ENCODE results near the gene ZNF710.

The ZNF710 gene

DNA sequence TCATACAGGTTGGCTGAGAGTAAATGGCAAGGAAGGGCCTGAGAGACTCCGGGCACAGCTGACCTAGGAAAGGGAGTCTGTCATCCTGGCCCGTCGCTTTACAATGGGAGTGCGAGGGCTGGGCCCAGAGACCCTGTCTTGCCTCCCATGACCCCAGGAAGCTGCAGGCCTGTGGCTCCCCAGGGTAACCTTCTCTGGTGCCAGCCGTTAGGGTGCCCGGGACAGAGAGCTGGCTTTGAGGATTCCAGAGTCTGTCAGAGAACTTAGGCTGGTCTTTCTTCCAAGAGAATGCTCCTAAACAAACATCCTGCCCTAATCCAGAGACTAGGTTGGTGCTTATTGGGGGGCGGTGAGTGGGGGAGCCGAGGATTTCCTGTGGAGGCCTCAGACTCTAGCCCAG is 18.5 kb downstream of the ZNF710 start:
- no peak for DNase-seq (ENCODE audit: low spot score)

DNA sequence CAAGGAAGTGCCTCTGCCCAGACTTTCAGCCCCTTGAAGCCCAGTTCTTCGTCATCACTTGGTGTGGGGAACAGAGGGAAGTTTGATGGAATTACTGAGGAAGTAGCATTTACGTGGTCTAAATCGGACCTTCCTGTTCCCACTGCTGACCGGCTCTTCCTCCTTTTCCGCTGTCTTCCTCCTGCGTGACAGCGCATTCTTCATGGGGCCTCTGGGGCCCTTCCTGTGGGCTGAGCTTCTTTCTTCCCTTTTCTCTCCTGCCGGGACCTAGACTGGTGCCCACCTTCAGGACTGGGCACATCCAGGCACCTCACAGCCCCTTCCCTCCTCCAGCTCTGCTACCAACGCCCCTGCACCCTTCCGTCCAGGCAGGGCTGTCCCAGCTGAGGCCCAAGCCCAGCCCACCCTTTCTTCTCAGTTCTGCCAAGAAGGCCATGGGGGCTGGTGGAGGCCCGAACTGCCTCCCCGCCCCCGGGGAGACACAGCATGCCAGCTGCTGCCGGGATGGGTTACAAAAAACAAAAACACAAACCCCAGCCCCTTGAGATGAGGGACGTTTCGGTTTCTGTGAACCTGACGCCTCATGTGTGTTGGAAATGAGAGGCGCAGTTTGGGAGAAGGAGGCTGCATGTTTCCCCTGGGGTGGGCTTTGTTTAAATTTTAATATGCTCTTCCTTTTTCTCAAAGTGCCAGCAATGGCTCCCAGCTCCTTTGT is 19.1 kb downstream of the ZNF710 start:
- peak; percentile 74 for DNase-seq (ENCODE audit: low spot score)

DNA sequence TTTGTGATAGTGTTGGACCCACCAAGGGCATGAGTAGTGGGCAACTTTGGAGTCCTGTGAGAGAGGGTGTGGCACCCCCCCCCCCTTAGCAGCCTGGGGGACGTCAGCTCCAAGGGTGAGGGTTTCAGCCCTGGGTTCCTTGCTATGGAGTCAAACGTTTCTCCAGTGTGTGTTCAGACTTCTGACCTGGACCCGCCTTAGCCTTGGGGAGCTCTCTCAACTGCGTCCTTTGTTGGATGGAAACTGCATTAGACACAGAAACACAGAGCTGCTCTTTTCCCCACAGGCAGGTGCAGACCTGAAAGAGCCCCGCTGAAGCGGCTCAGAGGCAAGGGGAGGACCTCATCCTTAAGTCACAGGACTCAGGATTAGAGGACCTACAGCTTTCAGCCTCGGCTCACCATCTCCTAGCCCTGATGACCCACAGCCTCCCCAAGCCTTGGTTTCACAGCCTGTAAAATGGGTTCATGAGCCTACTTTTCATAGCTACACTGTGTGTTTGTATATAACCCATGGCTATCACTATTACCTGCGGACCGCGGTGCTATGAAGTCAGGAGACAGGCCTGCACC is 19.9 kb downstream of the ZNF710 start:
- DNase-seq (ENCODE audit: low spot score): no peak

DNA sequence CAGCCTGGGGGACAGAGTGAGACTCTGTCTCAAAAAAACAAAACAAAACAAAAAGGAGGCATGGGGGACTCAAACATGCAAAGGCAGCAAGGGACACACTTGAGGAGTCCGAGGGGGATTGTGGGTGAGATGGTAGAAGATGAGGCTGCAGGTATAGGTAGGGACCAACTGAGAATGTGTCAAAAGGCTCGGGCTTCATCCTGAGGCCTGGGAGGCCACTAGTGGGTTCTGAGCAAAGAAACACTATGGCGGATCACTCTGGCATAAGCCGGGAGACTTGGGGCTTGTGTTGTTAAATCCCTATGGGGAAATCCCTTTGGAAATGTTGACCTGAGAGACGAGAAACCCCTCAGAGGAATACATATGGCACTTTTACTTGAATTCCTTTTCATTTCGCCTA is 21.2 kb downstream of the ZNF710 start:
- DNase-seq (ENCODE audit: low spot score): no peak

DNA sequence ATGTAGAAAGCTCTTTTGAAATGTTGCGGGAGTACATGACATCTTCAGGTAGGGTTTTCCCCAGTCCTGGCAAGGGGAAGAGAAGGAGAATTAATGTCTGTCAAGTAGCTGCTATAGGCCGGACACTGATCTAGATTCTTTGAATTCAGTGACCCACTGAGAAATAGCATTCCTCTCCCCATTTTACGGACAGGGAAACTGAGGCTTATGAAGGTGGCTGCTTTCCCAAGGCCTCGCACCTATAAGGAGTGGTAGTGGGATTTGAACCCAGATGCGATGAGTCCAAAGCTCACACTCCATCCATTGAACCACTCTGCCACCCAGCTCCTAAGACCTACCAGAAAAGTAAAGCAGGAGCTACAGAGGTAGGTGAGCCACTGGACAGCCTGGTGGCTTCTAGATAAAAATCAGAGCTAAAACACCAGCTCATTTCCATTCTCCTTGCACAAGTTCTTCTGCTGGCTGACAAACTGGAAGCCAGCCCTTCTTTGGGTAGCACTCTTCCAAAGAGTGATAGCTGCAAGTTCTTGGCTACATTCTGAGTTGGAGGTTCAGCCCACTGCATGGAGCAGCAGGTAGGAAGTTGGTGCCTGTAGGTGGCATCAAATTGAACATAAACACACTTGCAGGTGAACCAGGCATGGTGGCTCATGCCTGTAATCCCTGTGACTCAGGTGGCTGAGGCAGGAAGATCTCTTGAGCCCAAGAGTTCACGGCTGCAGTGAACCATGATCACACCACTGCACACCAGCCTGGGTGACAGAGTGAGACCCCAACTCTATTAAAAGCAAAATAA is 22.0 kb downstream of the ZNF710 start:
- DNase-seq (ENCODE audit: low spot score): no peak

DNA sequence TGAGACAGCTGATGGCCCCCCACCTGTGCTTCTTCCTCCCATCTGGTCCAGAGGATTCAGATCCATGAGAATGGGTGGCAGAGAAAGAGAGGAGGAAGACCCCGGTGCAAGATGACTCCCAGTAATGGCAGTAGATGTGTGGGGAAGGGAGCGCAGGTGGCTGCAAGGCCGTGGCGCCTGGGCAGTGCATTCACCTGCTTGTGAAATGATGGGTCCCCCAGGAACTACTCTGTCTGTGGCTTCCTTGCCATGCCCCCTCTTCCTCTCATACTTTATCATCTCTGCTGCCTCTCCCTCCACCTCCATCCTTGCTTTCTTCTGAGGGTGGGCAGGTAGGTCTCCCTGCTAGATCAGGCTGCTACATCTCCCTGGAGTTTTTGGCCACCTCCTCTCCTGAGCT is 23.3 kb downstream of the ZNF710 start:
- no peak for DNase-seq (ENCODE audit: low spot score)

DNA sequence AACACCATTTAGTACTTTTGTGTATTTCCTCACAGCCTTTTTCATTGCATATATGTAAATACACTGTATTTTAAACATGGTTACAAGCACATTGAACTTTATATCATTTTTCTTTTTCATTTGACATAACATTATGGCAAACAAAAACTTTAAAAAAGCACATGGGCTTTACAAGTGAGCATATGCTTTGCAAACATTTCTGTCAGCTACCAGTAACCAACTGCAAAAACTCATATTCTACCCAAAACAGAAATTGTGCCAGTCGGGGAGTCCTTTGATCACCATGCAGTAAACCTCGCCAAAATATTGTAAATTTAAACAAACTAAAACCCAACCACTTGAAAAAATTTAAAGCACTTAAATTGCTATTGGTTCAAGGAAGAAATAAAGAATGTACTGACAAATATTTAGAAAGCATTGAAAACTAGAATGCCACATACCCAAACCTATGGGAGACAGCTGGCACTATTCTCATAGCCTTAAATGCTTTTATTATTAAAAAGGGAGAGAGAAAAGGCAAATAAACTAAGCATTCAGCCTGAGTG is 24.4 kb downstream of the ZNF710 start:
- no peak for DNase-seq (ENCODE audit: low spot score)

DNA sequence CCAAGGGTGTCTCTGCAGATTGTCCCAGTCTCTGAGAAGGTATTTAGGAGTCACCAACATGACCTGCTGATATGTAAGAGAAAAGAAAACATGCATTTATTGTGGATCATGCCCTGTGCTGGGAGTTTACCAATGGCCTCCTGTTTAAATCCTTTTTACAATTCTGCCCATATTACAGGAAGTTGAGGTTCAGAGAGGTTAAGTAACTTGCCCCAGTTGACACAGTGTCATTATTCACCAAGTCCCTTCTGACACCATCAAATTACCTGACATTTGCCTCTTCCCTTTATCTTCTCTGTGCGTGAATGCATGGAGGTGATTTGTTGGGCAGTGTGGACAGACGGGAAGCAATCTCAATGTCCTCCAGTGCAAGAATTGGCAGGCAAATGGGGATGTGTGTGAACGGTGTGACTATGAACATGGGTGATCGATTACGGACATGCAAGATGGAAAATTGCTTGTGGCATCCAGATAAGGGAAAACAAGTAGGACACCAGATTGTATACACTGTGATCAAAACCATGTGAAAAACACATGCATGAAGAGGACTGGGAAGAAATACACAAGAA is 27.3 kb downstream of the ZNF710 start:
- no peak for DNase-seq (ENCODE audit: low spot score)

DNA sequence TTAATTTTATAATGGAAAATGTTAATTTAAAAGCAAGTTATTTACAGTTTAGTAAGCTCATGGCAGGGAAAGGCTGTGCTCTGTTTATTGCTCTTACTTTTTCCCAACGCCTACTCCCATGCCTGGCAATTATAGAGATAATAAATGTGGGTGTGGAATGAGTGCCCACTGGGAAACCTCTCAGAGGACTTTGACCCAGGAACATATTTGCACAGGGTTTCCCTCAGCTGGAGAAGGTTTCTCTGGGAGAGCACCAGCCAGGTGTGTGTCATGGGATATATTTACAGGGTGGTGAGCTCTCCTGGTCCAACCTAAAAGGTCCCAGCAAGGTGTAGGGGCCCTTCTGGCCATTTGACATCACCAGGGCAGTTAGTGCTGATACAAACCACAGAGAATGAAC is 27.9 kb downstream of the ZNF710 start:
- no peak for DNase-seq (ENCODE audit: low spot score)

DNA sequence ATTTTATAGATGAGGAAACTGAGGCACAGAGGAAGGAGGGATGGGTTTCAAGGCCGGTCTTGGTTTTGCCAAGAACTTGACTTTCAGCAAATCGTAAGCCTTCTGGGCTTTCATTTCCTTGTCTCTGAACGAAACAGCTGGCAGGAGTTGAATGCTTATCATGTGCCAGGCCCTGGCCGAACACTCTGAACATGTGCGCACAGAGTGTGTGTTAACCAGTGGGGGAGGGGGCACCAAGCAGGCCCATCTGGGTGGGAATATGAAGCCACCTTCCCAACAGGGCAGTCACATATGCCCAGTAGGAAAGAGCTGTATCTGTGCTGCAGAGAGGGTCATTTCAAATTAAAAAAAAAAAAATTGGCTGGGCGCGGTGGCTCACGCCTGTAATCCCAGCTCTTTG is 29.3 kb downstream of the ZNF710 start:
- no peak for DNase-seq (ENCODE audit: low spot score)

DNA sequence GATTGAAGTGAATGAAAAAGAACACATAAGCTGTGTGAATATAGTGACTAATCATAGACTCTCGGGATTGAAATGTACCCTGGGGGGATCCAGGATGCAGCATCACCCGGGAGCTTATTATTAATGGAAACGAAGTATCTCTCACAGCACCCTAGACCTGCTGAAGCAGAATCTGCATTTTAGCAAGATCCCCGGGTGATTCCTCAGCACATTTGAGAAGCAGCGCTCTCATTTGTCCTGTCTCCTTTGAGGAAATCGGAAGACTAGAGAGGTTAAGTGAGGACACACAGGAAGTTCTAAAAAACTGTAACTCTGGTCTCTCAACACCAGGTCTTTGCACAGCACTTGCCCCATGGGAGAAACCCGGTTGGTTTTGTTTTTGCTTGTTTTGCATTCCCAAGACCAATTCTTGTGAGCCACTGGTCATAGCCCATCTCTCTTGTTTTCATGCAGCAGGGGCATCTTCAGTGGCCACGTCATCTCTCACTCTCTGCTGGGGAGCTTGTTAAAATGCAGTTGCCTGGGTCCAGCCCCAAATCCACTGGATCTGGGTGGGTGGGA is 30.2 kb downstream of the ZNF710 start:
- peak; percentile 59 for DNase-seq (ENCODE audit: low spot score)

DNA sequence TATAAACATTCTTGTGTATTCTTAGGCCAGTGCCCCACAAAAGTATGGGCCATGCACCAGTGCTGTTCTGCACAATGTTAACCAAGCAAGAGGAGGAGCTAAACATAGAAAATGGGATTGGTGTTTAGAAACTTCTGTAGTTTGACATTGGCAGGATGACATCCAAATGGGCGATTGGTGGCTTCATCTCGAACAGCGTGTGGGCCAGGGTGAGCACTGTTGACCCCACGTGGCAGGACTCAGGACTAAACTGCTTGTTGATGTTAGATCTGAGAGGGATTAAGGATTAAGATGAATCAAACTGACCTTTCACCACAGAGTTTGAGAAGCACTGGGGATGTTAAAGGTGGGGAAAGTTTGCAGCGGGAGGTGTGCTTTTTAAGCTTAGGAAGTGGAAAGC is 31.9 kb downstream of the ZNF710 start:
- no peak for DNase-seq (ENCODE audit: low spot score)

DNA sequence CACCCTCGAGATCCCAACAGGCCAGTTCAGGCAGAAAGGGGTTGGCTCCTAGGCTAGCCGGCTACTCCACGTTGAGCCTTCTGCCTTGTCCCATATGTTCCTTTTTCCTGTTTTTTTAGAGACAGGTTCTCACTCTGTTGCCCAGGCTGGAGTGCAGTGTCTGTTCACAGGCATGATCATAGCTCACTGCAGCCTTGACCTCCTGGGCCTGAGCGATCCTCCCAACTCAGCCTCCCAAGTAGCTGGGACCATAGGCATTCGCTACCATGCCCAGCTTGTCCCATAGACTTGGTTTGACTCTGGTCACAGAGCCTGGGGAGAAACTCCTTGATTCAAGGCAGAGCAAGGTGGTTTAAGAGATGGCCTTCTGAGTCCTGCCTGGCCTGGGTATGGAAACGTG is 32.3 kb downstream of the ZNF710 start:
- no peak for DNase-seq (ENCODE audit: low spot score)

DNA sequence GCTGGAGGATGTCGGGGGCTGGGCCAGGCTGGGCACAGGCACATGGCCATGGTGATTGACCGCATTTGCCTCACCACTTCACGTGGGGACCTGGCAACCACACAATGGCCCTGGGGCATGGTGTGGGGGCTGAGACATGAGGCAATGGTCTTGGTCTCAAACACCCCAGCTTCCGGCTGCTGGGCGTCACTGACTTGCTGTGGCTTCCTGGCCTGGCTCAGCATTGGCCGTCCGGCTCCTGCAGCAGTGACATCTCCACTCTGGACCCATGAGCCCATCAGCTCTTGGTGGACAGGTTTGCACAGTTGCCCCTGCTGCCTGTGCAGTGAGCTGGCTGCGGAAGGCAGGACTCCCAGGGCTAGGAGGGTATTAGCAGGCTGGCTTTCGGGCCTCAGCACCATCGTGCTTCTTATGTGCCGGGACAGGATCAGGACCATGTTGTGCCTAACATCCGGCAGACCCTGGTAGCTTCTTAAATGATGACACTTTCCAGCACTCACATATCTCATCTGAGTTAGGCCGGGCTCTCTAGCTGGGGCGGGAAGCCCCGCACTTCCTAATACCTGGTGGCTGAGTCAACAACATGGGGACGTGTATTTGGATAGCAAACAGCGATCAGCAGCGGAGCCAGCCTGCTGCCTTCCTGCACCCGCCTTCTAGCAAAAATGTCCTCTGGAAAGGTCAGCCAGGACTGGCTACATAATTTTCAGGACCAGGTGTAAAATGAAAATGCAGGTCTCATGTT is 34.1 kb downstream of the ZNF710 start:
- peak; percentile 60 for DNase-seq (ENCODE audit: low spot score)

DNA sequence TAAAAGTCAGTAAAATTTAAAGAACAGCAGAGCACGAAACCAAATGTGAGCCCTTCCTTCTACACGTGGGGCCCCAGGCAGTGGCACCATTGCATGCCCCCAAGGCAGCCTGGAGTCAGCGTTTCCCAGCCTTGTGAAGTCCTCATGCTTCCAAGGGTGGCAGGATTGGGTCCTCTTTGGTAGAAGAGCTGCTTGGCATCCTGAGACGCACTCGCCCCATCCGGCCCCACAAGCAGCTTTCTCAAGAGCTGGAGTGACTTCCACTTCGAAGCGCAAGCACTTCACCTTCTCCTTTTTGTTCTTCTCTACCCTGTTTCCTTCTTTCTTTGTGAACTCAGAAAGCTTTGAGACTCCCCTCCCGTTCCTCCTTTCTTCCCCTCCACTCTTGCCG is 34.7 kb downstream of the ZNF710 start:
- peak; percentile 56 for DNase-seq (ENCODE audit: low spot score)

DNA sequence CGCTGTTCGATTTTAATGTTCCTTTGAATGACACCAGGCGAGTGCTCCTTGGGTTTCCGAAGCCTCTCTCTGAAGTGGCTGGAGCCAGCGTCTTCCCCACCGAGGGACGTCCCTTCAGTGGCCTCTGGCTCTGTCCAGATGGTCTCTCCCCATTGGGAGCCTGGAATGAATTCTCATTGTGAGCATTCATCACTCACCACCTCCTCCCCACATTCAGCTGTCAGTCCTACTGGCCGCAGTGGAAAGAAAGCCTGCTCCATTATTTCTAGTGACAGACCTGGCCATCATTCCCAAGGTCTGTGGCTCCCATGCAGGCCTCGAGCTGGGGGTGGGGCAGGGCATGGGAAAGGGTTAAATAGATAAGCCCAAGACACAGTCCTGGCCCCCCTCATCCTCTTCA is 35.2 kb downstream of the ZNF710 start:
- no peak for DNase-seq (ENCODE audit: low spot score)

DNA sequence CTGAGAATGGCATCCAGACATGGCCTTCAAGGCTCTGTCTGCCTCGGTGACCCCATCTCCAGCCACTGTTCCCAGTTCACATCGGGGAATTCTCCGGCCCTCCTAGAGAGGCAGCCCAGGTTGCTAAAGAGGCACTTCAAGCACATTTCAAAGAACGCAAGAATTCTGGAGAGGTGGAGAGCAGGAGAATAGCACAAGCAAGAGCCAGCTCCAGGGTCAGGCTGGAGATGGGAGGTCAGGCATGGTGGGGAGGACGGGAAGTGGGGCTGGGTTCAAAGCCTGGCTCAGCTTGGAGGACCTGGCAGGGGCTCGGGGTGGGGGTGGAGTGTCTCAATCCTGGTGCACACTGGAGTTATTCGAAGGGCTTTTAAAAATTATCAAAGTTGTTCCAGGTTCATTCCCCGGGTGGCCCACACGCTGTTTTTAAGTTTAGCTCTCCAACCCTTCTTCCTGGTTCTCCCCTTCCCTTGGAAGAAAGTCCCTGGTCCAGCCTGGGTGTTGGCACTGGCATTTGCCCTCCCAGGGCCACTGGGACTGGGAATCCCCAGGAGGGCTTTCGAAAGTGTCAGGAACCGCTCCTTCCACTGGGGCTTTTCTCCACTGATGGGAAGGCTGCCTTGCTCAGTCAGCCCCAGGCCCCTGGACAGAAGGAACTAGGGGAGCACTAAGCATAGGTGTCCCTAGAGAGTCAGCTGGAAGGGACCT is 35.8 kb downstream of the ZNF710 start:
- no peak for DNase-seq (ENCODE audit: low spot score)

DNA sequence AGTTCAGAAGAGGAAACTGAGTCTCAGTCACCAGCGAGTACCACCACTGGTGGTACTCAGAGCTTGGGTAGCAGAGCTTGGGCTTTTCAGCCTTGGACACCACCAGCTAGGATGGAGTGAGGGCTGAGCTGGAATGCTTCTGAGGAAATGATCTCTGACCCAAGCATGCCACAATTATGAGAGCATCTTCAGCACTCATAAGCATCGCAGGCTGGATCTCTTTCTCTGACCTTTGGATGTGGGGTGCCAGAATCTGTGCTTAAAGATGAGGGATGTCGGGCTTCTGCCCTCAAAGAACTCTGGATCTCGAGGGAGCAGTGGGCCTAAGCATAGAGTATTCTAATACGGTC is 36.4 kb downstream of the ZNF710 start:
- no peak for DNase-seq (ENCODE audit: low spot score)

DNA sequence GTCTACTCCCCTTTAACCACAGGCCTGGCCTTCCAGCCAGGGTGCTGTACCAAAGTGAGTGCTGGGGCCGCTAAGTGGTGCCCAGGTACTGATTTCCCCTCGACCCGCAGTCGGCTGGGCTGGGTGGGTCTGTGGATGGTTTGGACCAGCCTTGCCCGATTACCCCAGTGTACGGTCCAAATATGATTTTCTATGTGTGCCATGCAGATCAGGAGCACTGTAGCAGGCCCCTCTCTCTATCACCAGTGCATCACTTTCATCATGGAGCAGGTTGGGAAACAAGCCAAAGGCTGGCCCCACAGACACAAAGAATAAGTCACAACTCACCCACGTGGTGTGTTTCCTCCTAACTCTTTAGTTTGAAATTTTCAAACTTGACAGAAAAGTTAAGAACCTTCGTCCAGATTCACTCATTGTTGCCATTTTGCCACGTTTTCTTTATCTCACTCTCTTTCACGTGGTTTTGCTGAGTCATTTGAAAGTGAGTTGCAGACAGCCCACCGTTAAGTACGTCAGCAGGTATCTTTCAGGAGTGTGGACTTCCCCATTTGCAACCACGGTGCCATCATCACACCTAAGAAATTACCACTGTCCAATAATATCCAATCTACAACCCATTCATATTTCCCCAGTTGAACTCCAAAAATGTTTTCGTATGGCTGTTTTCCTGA is 37.0 kb downstream of the ZNF710 start:
- peak; percentile 53 for DNase-seq (ENCODE audit: low spot score)

DNA sequence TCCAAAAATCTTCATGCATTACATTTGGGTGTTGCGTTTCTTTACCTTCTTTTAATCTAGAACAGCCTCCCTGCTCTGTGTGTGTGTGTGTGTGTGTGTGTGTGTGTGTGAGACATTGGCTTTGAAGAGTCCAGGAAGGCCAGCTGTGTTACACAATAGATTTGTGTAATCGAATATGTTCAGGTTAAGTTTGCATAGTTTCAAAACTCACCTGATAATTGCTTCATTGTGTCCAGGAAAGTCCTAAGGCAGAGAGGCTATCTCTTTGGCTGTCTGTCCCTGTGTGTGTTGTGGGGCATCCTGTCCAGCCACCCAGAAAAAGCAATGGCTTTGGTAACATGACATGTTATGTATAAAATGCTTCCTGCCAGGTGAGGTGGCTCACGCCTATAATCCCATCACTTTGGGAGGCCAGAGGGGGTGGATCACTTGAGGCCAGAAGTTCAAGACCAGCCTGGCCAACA is 37.5 kb downstream of the ZNF710 start:
- DNase-seq (ENCODE audit: low spot score): no peak

Data from pons (tissue), 1 donor.